NCI-H187 (cell line): ENCODE results near the gene CKAP4.
"Not testable (repeated sequence)": the region's sequence is repeated elsewhere in the genome, so short reads cannot be mapped to it uniquely, and the experiment has no call there.

ENCODE experiments used
- DNase-seq, 2 experiments: peaks; one replicate each; lab custom pipeline; 2025; lab: John Stamatoyannopoulos, UW

CKAP4 gene, protein sequence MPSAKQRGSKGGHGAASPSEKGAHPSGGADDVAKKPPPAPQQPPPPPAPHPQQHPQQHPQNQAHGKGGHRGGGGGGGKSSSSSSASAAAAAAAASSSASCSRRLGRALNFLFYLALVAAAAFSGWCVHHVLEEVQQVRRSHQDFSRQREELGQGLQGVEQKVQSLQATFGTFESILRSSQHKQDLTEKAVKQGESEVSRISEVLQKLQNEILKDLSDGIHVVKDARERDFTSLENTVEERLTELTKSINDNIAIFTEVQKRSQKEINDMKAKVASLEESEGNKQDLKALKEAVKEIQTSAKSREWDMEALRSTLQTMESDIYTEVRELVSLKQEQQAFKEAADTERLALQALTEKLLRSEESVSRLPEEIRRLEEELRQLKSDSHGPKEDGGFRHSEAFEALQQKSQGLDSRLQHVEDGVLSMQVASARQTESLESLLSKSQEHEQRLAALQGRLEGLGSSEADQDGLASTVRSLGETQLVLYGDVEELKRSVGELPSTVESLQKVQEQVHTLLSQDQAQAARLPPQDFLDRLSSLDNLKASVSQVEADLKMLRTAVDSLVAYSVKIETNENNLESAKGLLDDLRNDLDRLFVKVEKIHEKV

GRCh38 chr12:106247674-106248311 is at the start of gene CKAP4:
CKAP4 (minus strand) TSS chr12:106248020; CDS start chr12:106247851, 169 bp downstream.
- peak; percentile 13 to 74 for DNase-seq

GRCh38 chr12:106297075-106297474 is 49.3 kb upstream of the CKAP4 start:
- no peak for DNase-seq

GRCh38 chr12:106296179-106296877 is 48.5 kb upstream of the CKAP4 start:
- no peak for DNase-seq

DNA sequence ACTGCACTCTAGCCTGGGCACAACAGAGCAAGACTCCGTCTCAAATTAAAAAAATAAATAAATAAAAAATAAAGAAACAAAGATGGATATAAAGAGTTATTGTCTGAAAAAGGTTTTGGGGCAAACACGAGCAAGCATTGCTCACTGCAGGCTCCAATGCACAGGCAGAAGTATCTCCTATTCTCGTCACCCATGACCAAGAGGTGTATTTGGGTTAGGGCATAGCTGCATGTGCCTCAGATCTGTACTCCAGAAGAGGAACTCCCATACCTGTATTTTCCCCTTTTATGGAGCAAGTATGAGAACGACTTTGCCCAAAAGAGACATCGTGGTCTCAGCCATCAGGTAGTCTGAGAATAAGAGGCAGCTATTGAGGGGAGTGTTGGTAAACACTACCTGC is 44.5 kb upstream of the CKAP4 start:
- no peak for DNase-seq

- DNase-seq = no peak
Observed at GRCh38 chr12:106291342-106291741, 43.5 kb upstream of the CKAP4 start.

- no peak for DNase-seq
Observed at GRCh38 chr12:106290666-106291065, 42.8 kb upstream of the CKAP4 start.

- DNase-seq = no peak
Observed at GRCh38 chr12:106289196-106289681, 41.4 kb upstream of the CKAP4 start.

DNA sequence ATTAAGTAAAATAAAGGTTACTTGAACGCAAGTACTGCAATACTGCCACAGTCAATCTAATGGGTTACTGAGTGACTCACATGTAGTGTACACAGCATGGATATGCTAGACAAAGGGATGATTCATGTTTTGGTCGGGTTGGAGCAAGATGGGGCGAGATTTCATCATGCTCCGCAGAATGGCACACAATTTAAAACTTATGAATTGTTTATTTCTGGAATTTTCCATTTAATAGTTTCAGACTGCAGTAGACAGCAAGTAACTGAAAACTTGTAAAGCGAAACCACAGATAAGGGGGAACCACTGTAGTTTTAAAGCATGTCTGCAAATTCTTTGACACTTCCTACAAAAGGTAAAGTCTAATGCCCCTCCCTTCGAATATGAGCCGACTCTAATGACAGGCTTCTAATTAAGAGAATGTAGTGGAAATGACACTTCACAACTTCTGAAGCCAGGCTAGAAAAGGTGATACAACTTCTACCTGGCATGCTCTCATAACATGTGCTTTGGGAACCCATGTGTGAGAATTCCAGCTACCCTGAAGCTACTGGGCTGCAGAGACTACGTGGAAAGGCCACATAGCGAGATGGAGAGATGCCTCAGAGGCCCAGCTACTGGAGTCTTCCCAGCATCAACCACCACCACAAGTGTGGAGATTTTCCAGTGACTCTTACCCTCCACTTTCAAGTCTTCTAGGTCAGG is 40.8 kb upstream of the CKAP4 start:
- no peak for DNase-seq

- no peak for DNase-seq
Observed at GRCh38 chr12:106288101-106288493, 40.3 kb upstream of the CKAP4 start.

DNA sequence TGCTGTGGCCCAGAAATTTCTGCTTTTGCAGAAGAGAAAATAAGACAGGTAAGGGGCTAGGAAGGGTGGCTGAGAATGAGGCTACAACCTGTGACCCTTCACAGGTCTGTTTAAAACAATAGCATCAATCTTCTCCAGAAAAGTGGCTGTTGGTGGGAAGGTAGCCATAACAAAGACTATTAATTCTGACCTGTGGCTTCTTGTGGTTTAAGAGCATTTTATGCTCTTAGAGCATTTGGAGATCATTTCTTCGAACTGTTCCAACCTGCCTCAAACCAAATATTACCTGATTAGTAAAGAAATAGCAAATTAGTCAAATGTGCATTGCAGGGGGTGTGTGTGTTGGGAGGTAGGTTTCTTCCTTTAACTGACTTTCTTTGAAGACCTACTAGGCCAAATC is 39.5 kb upstream of the CKAP4 start:
- DNase-seq = no peak

GRCh38 chr12:106286576-106287162 is 38.8 kb upstream of the CKAP4 start:
- not testable (repeated sequence) for DNase-seq

DNA sequence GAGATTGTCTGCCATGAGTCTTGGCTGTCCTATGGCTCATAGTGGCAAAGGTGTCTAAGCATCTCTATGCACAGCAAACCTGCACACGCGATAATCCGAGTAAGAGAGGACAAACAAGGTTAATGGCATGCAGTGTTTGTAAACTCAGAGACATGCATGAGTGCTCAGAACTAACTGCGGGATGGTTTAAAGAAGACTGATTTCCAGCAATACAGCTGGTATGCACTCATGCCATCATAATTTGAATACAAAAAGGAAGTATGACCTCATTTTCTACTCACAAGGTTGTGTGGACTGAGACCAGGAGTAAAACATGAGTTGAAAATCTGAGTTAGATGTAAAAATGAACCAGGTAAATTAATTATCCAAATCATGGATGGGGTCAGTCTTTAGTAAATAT is 38.2 kb upstream of the CKAP4 start:
- DNase-seq = no peak

GRCh38 chr12:106284358-106285105 is 36.7 kb upstream of the CKAP4 start:
- DNase-seq = no peak

DNA sequence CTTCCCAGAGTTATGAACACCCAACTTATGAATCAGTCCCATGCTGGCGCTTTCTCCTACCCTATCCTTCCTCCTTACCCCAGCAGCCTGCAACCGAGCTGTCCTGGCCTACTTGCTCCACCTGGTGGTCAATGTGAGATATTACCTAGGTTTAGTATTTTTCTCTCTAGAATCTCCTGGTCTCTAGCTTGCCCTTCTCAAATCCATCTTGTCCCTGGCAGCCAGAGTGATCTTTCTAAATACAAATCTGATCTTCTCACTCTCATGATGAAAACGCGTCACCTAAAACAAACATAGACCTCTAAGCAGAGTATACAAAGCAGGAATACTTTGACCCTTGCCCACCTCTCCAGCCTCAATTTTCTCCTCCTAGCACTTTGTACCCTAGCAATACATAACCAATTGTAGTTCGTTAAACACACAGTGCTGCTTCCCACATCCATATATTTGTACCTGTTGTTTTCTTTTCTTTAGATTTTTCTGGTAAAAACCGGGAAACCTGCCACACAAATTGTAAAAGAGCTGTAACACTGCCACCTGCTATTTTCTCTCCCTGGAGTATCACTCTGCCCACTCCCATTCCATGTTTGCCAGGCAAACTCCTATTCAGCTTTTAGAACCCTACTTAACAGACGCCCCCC is 34.8 kb upstream of the CKAP4 start:
- peak in 1 of 2 experiments; percentile 32 for DNase-seq

GRCh38 chr12:106281804-106282203 is 34.0 kb upstream of the CKAP4 start:
- no peak for DNase-seq

DNA sequence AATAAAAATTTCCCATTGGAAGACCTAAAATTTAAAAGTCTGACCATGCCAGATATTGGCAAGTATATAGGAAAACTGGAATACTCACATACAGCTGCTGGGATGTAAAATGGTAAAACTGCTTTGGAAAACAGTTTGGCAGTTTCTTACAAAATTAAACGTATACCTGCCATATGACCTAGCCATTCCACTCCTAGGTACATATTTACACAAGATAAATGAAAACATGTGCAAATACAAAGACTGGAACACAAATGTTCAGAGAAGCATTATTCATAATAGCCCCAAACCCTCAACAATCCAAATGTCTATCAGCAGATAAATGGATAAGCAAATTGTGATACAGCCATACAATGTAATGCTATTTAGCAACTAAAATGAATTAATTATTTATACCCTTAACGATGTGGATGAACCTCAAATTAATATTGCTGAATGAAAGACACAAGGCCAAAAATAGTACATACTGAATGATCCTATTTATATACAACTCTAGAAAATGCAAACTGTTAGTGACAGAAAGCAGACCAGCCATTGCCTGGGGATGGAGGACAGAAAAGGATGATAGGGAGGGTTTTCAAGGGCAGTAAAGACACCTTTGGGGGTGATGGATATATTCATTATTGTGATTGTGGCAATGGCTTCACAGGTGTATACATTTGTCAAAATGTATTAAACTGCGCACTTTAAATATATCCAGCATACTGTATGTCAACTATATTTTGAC is 33.4 kb upstream of the CKAP4 start:
- DNase-seq = no peak

DNA sequence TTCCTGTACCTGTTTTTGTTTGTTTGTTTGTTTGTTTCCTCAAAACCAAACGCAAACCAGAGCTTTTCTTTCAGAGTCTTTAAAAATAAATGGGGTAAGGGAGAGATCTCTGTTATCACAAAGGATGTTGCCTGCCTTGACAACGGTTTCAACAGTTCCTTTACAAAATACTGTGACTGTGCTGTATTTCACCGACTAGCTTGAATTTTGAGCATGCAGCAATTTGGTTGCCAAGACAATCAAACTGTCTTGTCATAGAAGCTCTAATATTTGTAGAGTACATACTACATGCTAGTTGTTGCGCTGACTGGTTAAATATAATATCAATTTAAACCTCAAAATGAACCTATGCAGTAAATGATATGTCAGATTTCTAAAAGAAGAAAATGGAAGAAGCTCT is 32.3 kb upstream of the CKAP4 start:
- DNase-seq = no peak

DNA sequence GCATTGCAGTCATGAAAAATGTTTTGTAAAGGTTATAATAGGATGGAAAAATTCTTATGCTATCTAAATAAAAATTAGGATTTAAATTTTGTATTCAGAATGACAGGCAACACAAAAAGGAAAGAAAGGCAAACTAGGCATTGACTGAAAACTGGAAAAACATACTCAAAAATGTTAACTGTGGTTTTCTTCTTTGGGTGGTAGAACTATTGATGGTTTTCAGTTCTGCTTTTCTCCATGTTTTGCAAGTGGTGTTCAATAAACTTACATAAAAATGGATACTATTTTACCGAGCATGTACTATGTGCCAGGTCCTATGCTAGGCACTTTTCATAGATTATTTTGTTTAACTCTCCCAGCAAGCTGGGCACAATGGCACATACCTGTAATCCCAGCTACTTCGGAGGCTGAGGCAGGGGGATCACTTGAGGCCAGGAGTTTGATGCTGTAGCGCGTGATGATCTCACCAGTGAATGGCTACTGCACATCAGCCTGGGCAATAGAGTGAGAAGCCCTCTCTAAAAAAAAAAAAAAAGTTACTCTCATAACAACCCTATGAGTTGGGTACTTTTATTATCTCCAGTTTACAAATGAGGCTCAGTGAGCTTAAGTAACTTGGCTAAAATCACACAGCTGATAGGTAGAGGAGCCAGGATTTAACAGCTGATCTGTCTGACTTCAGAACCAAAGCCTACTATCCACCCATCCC is 28.4 kb upstream of the CKAP4 start:
- DNase-seq = no peak

GRCh38 chr12:106275458-106275857 is 27.6 kb upstream of the CKAP4 start:
- DNase-seq = no peak
